ENCODE measurements around the gene SYCE1.
"Not testable (repeated sequence)": the region's sequence is repeated elsewhere in the genome, so short reads cannot be mapped to it uniquely, and the experiment has no call there.

SYCE1 gene

GRCh38 chr10:133565441-133566294 is at the start of gene SYCE1:
SYCE1 (minus strand) TSS chr10:133565583; CDS start chr10:133565529, 54 bp downstream.
- Mint-ChIP-seq H3K4me3 (no peak within 1 kb of the TSS), H3K9me3 (peaks cover 12% of the 10 kb centered on the region)
- ATAC-seq: no peak

GRCh38 chr10:133614830-133615580 is 49.6 kb upstream of the SYCE1 start:
- H3K9me3 Mint-ChIP-seq: peaks cover 3% of the 10 kb centered on the region
- no peak overlapping the region for H3K27ac Mint-ChIP-seq
- peaks cover 34% of the 10 kb centered on the region for H3K27me3 Mint-ChIP-seq
- H3K36me3 Mint-ChIP-seq: no peaks in the 10 kb centered on the region
- H3K4me3 Mint-ChIP-seq: no peak overlapping the region
- ATAC-seq: no peak
- H3K4me1 Mint-ChIP-seq: no peaks in the 10 kb centered on the region

More at GRCh38 chr10:133565441-133566294, at the start of gene SYCE1:
- H3K36me3 Mint-ChIP-seq: no peaks in the 10 kb centered on the region
- H3K4me1 Mint-ChIP-seq: no peaks in the 10 kb centered on the region
- H3K27ac Mint-ChIP-seq: no peak within 1 kb of the TSS
- H3K27me3 Mint-ChIP-seq: peaks cover 13% of the 10 kb centered on the region

- no peak for ATAC-seq
Observed at GRCh38 chr10:133613699-133614098, 48.3 kb upstream of the SYCE1 start.

GRCh38 chr10:133611079-133611478 is 45.7 kb upstream of the SYCE1 start:
- Mint-ChIP-seq H3K4me1 (no peaks in the 10 kb centered on the region), H3K36me3 (no peaks in the 10 kb centered on the region), H3K9me3 (peaks cover 3% of the 10 kb centered on the region), H3K27ac (no peak overlapping the region), H3K4me3 (no peak overlapping the region), H3K27me3 (peaks cover 52% of the 10 kb centered on the region)
- ATAC-seq: no peak

More at GRCh38 chr10:133613699-133614098, 48.3 kb upstream of the SYCE1 start:
- Mint-ChIP-seq H3K27ac (no peak overlapping the region), H3K27me3 (peaks cover 34% of the 10 kb centered on the region), H3K9me3 (peaks cover 3% of the 10 kb centered on the region), H3K4me3 (no peak overlapping the region), H3K36me3 (no peaks in the 10 kb centered on the region), H3K4me1 (no peaks in the 10 kb centered on the region)

- peaks cover 73% of the 10 kb centered on the region for H3K27me3 Mint-ChIP-seq
- no peak for ATAC-seq
- no peak overlapping the region for H3K27ac Mint-ChIP-seq
- peaks cover 3% of the 10 kb centered on the region for H3K9me3 Mint-ChIP-seq
- no peaks in the 10 kb centered on the region for H3K4me1 Mint-ChIP-seq
- no peaks in the 10 kb centered on the region for H3K36me3 Mint-ChIP-seq
- H3K4me3 Mint-ChIP-seq: no peak overlapping the region
Observed at GRCh38 chr10:133608855-133609254, 43.5 kb upstream of the SYCE1 start.

GRCh38 chr10:133603434-133603833 is 38.1 kb upstream of the SYCE1 start:
- H3K27ac Mint-ChIP-seq, H3K36me3 Mint-ChIP-seq, H3K9me3 Mint-ChIP-seq, H3K4me1 Mint-ChIP-seq, ATAC-seq, H3K4me3 Mint-ChIP-seq: not testable (repeated sequence)
- H3K27me3 Mint-ChIP-seq: peaks cover 89% of the 10 kb centered on the region

GRCh38 chr10:133600657-133601056 is 35.3 kb upstream of the SYCE1 start:
- no peak overlapping the region for H3K27ac Mint-ChIP-seq
- H3K4me3 Mint-ChIP-seq: no peak overlapping the region
- no peaks in the 10 kb centered on the region for H3K9me3 Mint-ChIP-seq
- no peak for ATAC-seq
- no peaks in the 10 kb centered on the region for H3K4me1 Mint-ChIP-seq
- peaks cover 97% of the 10 kb centered on the region for H3K27me3 Mint-ChIP-seq
- H3K36me3 Mint-ChIP-seq: no peaks in the 10 kb centered on the region

- H3K36me3 Mint-ChIP-seq, H3K4me3 Mint-ChIP-seq, ATAC-seq, H3K9me3 Mint-ChIP-seq, H3K4me1 Mint-ChIP-seq, H3K27ac Mint-ChIP-seq: not testable (repeated sequence)
- peaks cover 95% of the 10 kb centered on the region for H3K27me3 Mint-ChIP-seq
Observed at GRCh38 chr10:133599869-133600268, 34.5 kb upstream of the SYCE1 start.

GRCh38 chr10:133592716-133593115 is 27.3 kb upstream of the SYCE1 start:
- no peak overlapping the region for H3K4me3 Mint-ChIP-seq
- no peaks in the 10 kb centered on the region for H3K9me3 Mint-ChIP-seq
- no peak for ATAC-seq
- H3K27me3 Mint-ChIP-seq: peaks cover 62% of the 10 kb centered on the region
- no peaks in the 10 kb centered on the region for H3K4me1 Mint-ChIP-seq
- no peak overlapping the region for H3K27ac Mint-ChIP-seq
- H3K36me3 Mint-ChIP-seq: no peaks in the 10 kb centered on the region

GRCh38 chr10:133590970-133591359 is 25.6 kb upstream of the SYCE1 start:
- Mint-ChIP-seq H3K4me3 (no peak overlapping the region), H3K9me3 (no peaks in the 10 kb centered on the region), H3K27me3 (peaks cover 45% of the 10 kb centered on the region), H3K36me3 (no peaks in the 10 kb centered on the region), H3K4me1 (no peaks in the 10 kb centered on the region), H3K27ac (no peak overlapping the region)
- ATAC-seq: no peak

GRCh38 chr10:133590226-133590969 is 25.0 kb upstream of the SYCE1 start:
- peaks cover 39% of the 10 kb centered on the region for H3K27me3 Mint-ChIP-seq
- no peak overlapping the region for H3K4me3 Mint-ChIP-seq
- no peaks in the 10 kb centered on the region for H3K36me3 Mint-ChIP-seq
- H3K4me1 Mint-ChIP-seq: no peaks in the 10 kb centered on the region
- ATAC-seq: peak; percentile 48
- H3K9me3 Mint-ChIP-seq: no peaks in the 10 kb centered on the region
- no peak overlapping the region for H3K27ac Mint-ChIP-seq

- H3K36me3 Mint-ChIP-seq, H3K4me3 Mint-ChIP-seq, H3K27ac Mint-ChIP-seq, H3K27me3 Mint-ChIP-seq, H3K4me1 Mint-ChIP-seq: not testable (repeated sequence)
- ATAC-seq: peak; percentile 51
- peaks cover 22% of the 10 kb centered on the region for H3K9me3 Mint-ChIP-seq
Observed at GRCh38 chr10:133577037-133577436, 11.7 kb upstream of the SYCE1 start.

- not testable (repeated sequence) for H3K4me1 Mint-ChIP-seq
Observed at GRCh38 chr10:133573460-133573859, 8.1 kb upstream of the SYCE1 start.

GRCh38 chr10:133572055-133572454 is 6.7 kb upstream of the SYCE1 start:
- peaks cover 18% of the 10 kb centered on the region for H3K9me3 Mint-ChIP-seq
- not testable (repeated sequence) for H3K4me3 Mint-ChIP-seq, H3K36me3 Mint-ChIP-seq, H3K27me3 Mint-ChIP-seq, H3K27ac Mint-ChIP-seq, H3K4me1 Mint-ChIP-seq, ATAC-seq

More at GRCh38 chr10:133573460-133573859, 8.1 kb upstream of the SYCE1 start:
- ATAC-seq, H3K27me3 Mint-ChIP-seq, H3K36me3 Mint-ChIP-seq, H3K27ac Mint-ChIP-seq, H3K4me3 Mint-ChIP-seq: not testable (repeated sequence)
- H3K9me3 Mint-ChIP-seq: peaks cover 16% of the 10 kb centered on the region

GRCh38 chr10:133569801-133570200 is 4.4 kb upstream of the SYCE1 start:
- H3K36me3 Mint-ChIP-seq, H3K27me3 Mint-ChIP-seq, H3K4me1 Mint-ChIP-seq, H3K27ac Mint-ChIP-seq, ATAC-seq, H3K4me3 Mint-ChIP-seq: not testable (repeated sequence)
- peaks cover 25% of the 10 kb centered on the region for H3K9me3 Mint-ChIP-seq
